AG04450 (cell line): ENCODE results near the gene SPG11. TPM values are rescaled to one million over a fixed set of nuclear protein-coding genes. Genes with fewer than 3 reads are reported as not detected.

Source experiments
- CTCF ChIA-PET: fragments of 300-600, 350-600 bp; formaldehyde crosslinking; extraction: SDS; loops from one replicate; lab custom pipeline; 2022; ENCODE audit warnings: antibody characterized with exemption, inconsistent platforms; lab: Charles Lee
- POLR2A ChIA-PET: fragments of 350-600 bp; formaldehyde crosslinking; extraction: SDS; loops from one replicate; lab custom pipeline; 2021; ENCODE audit warnings: antibody characterized with exemption, inconsistent platforms; lab: Yijun Ruan, JAX
- DNase-seq: peaks from one replicate; pipeline ENCODE4 v3.0.0-alpha.2; 2011; ENCODE audit warnings: low read depth, low spot score
- H3K27ac ChIP-seq: one replicate; pipeline ENCODE4 v1.5.1; 2012; ENCODE audit warnings: low read depth, low read length, control low read depth
- H3K27me3 ChIP-seq: one replicate; pipeline ENCODE4 v1.6.0; 2012; ENCODE audit warnings: low read length; ENCODE audit not compliant: control insufficient read depth, insufficient read depth
- H3K4me3 ChIP-seq: 2 replicates; pipeline ENCODE4 v1.5.1; 2011; ENCODE audit warnings: mild to moderate bottlenecking, low read depth, low read length, control low read depth
- H3K9me3 ChIP-seq: 2 replicates; pipeline ENCODE4 v1.5.1; 2012; ENCODE audit warnings: low read length; ENCODE audit not compliant: control insufficient read depth, insufficient read depth
- polyA plus RNA-seq: library from polyadenylated mRNA; depleted of rRNA; stranded (reverse); fragments of >200 nt; gene quantifications from 2 replicates; pipeline ENCODE4 v1.2.3, GENCODE V29; 2011
- TF ChIP-seq, protein P1 (sequence below): IDR thresholded peaks from 2 replicates; pipeline ENCODE4 v1.5.1; 2011; ENCODE audit warnings: low read depth, low read length, control low read depth, inconsistent platforms

SPG11 gene
- polyA plus RNA-seq, 1 experiment: 39.6 TPM

DNA sequence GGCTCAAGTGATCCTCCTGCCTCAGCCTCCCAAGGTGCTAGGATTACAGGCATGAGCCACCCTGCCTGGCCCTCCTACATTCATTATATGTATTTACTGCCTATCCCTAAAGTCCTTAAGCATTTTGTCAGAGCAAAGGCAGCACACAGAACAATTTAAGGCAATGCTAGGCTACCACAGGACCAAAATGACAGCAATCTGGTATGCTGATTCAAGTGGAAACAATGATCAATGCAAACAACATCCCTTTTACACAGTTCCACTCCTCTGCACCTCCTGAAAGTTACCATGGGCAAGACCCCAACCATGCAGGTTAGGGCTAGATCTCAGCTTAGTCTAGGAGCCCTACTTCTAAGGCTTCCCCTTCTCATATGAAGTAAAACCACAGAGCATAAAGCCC lies 40.3 kb downstream of the SPG11 start:
- Histone ChIP-seq H3K27ac (no peak overlapping the region), H3K4me3 (no peak overlapping the region), H3K27me3 (no peaks in the 10 kb centered on the region), H3K9me3 (no peaks in the 10 kb centered on the region)
- CTCF ChIA-PET: interaction anchor here (1.1 to 2.3 kb wide), 2 partner anchors 45 to 115 kb away, joined by 4 to 7 read pairs; no protein-coding TSS in a partner anchor
- POLR2A ChIA-PET: no interaction called here
- DNase-seq: no peak
- TF ChIP-seq, protein P1, sequence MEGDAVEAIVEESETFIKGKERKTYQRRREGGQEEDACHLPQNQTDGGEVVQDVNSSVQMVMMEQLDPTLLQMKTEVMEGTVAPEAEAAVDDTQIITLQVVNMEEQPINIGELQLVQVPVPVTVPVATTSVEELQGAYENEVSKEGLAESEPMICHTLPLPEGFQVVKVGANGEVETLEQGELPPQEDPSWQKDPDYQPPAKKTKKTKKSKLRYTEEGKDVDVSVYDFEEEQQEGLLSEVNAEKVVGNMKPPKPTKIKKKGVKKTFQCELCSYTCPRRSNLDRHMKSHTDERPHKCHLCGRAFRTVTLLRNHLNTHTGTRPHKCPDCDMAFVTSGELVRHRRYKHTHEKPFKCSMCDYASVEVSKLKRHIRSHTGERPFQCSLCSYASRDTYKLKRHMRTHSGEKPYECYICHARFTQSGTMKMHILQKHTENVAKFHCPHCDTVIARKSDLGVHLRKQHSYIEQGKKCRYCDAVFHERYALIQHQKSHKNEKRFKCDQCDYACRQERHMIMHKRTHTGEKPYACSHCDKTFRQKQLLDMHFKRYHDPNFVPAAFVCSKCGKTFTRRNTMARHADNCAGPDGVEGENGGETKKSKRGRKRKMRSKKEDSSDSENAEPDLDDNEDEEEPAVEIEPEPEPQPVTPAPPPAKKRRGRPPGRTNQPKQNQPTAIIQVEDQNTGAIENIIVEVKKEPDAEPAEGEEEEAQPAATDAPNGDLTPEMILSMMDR: no peak

DNA sequence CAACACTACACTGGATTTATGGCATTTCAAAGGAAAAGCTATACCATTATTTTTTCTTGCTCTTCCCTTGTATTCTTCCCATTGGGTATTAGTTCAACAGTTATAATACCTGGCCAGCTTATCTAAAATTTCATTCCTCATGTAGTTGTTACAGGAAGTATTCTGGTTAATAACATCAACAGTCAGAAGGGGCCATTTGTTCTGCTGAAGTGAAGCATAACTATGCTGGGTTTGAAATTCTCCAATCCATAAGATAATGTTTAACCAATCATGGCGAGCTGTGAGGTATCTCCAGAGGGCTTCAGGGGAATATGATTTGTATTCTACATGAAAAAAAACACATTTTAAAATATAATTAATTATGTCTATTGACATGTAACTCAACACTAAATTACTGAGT lies 43.4 kb downstream of the SPG11 start:
- H3K4me3 ChIP-seq: no peak overlapping the region
- no peaks in the 10 kb centered on the region for H3K9me3 ChIP-seq
- TF ChIP-seq, protein P1: no peak
- DNase-seq: no peak
- H3K27me3 ChIP-seq: no peaks in the 10 kb centered on the region
- ChIA-PET CTCF (interaction anchor here (2.1 kb wide), 1 partner anchor 44 kb away, joined by 8 read pairs; the partner anchor contains the start of gene SPG11), POLR2A (no interaction called here)
- H3K27ac ChIP-seq: no peak overlapping the region

DNA sequence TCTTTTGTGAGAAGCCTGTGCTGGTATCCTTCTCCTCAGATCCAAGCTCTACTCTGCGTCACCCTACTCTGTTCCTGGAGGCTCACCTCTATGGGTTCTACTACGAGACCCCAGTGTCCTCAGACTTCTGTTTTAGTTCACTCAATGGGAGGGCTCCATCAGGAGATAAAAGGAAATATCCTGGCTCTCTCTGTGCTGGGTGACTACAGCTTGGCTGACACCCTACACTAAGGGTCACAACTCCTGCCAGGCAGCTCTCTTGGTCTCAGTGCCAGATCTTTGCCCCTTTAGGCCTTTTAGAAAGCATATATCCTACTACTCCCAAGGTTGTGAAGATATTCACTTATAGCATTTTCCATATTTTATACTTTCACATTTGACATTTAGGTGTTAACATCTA lies 46.5 kb downstream of the SPG11 start:
- Histone ChIP-seq H3K27ac (no peak overlapping the region), H3K27me3 (no peaks in the 10 kb centered on the region), H3K9me3 (no peaks in the 10 kb centered on the region), H3K4me3 (no peak overlapping the region)
- ChIA-PET CTCF (no interaction called here), POLR2A (interaction anchor here (0.6 kb wide), 1 partner anchor 42 kb away, joined by 6 read pairs; no protein-coding TSS in a partner anchor)
- DNase-seq: no peak
- TF ChIP-seq, protein P1: no peak

DNA sequence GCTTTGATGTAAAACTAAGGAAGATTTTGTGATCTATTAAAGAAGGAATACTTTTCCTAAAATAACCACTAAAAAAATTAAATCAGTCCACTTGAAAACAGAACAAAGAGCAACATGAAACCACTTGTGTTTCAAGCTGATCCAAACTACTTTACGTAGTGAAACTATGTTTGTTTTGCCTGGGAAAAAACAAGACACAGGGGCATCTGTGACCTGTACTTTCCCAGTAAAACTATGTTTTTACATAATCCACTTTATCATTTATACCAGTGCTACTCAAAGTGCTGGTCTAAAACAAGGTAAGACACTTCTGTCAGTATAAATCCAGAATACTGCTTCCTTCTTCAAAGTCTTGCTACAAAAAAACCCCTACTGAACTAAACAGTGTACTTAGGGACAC lies 56.7 kb downstream of the SPG11 start:
- no peak overlapping the region for H3K27ac ChIP-seq

DNA sequence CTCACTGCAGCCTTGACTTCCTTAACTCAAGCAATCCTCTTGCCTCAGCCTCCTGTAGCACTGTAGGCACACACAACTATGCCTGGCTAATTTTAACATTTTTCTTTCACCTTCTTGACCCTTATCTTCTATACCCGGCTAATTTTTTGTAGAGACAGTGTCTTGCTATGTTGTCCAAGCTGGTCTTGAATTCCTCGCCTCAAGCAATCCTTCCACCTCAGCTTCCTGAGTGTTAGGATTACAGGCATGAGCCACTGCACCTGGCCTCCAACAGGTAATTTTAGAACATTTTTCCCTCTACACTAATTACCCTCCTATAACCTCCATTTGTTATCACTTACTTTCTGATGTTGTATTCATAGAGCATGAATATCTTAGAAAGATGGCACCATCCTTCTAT lies 60.3 kb downstream of the SPG11 start:
- CTCF ChIA-PET: interaction anchor here (0.7 to 1.2 kb wide), 3 partner anchors 11 to 136 kb away, joined by 3 to 5 read pairs (median 4); no protein-coding TSS in a partner anchor

More for the DNA sequence above, 56.7 kb downstream of the SPG11 start:
- ChIA-PET POLR2A (no interaction called here), CTCF (interaction anchor here (1.5 kb wide), 1 partner anchor 131 kb away, joined by 4 read pairs; no protein-coding TSS in a partner anchor)
- no peak for DNase-seq
- H3K4me3 ChIP-seq: no peak overlapping the region
- no peaks in the 10 kb centered on the region for H3K9me3 ChIP-seq
- TF ChIP-seq, protein P1: no peak
- H3K27me3 ChIP-seq: no peaks in the 10 kb centered on the region

More for the DNA sequence above, 60.3 kb downstream of the SPG11 start:
- Histone ChIP-seq H3K4me3 (no peak overlapping the region), H3K9me3 (no peaks in the 10 kb centered on the region), H3K27me3 (no peaks in the 10 kb centered on the region), H3K27ac (no peak overlapping the region)
- TF ChIP-seq, protein P1: no peak
- POLR2A ChIA-PET: no interaction called here
- DNase-seq: no peak
